GM12864 (cell line): ENCODE results near the gene SEC24B.

Experiments used
- DNase-seq: peaks from one replicate; pipeline ENCODE4 v3.0.0-alpha.2; 2011; ENCODE audit warnings: low read depth
- H3K4me3 ChIP-seq: 2 replicates; pipeline ENCODE4 v1.5.1; 2011; ENCODE audit warnings: mild to moderate bottlenecking, low read depth, low read length, control low read depth
- CTCF ChIP-seq: IDR thresholded peaks from 2 replicates; pipeline ENCODE4 v1.5.1; 2011; ENCODE audit warnings: low read depth, mild to moderate bottlenecking, moderate library complexity, low read length, control low read depth, inconsistent platforms; ENCODE audit errors: missing control alignments

The SEC24B gene

GRCh38 chr4:109433205-109434006 is at the start of gene SEC24B:
Gene SEC24B (plus strand): TSS chr4:109433815. CDS start chr4:109433870, 55 bp downstream.
- peak; percentile 78 for TF ChIP-seq CTCF
- peak within 1 kb of the TSS; percentile 97 for H3K4me3 ChIP-seq
- DNase-seq = peak; percentile 62

GRCh38 chr4:109383823-109384222 is 49.8 kb upstream of the SEC24B start:
- DNase-seq = no peak
- TF ChIP-seq CTCF = no peak
- H3K4me3 ChIP-seq = no peak overlapping the region

GRCh38 chr4:109385260-109385659 is 48.4 kb upstream of the SEC24B start:
- H3K4me3 ChIP-seq = no peak overlapping the region
- no peak for TF ChIP-seq CTCF
- DNase-seq = no peak

- no peak for TF ChIP-seq CTCF
- H3K4me3 ChIP-seq = no peak overlapping the region
- peak; percentile 22 for DNase-seq
Measured at GRCh38 chr4:109389369-109390114, 44.1 kb upstream of the SEC24B start.

GRCh38 chr4:109390115-109390768 is 43.4 kb upstream of the SEC24B start:
- no peak for DNase-seq
- no peak overlapping the region for H3K4me3 ChIP-seq
- TF ChIP-seq CTCF = no peak

- DNase-seq = no peak
- TF ChIP-seq CTCF = no peak
- no peak overlapping the region for H3K4me3 ChIP-seq
Measured at GRCh38 chr4:109395694-109396093, 37.9 kb upstream of the SEC24B start.
